ENCODE measurements around the gene RAB31. TPM values are rescaled to one million over a fixed set of nuclear protein-coding genes. Genes with fewer than 3 reads are reported as not detected.

The RAB31 gene
- total RNA-seq, 1 experiment from 2014 or later, result 32.9 TPM

DNA sequence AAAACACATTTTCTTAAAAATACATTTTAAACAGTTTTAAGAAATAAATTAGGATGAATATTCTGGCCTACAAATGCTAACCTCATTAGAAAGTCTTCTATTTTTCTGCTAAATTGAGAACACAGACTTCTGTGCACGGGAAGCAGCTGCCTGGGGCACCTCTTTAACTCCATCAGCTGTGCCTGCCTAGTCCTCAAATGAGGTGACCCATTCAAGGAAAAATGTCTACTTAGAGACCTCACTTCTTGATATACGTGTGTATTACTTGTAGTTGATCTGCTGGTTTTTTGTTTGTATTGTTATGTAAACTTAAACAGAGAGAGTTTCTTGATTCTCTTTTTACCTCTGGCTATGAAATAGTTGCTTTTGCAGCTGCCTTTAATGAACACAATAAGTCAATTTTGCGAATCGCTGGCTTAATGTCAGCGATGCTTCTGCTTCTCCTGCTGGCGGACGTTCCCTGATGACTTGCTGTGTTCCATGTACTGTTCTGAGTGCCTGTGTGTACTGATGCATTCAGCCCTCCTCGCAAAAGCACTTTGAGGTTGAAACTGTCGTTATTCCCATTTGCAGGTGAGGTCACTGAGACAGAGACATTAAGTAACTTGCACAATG is 88.9 kb downstream of the RAB31 start:
- ATAC-seq (no peak), DNase-seq (ENCODE audit: low spot score) (no peak)
- TF ChIP-seq, protein P1, sequence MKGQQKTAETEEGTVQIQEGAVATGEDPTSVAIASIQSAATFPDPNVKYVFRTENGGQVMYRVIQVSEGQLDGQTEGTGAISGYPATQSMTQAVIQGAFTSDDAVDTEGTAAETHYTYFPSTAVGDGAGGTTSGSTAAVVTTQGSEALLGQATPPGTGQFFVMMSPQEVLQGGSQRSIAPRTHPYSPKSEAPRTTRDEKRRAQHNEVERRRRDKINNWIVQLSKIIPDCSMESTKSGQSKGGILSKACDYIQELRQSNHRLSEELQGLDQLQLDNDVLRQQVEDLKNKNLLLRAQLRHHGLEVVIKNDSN (CRISPR knock-in tag; IDR thresholded peaks at IDR 0.05), result no peak
- TF ChIP-seq FOXJ3 (CRISPR knock-in tag; IDR thresholded peaks at IDR 0.05; ENCODE audit: borderline replicate concordance) (no peak), HMGXB4 (CRISPR knock-in tag; IDR thresholded peaks at IDR 0.05) (no peak), KAT7 (CRISPR knock-in tag; IDR thresholded peaks at IDR 0.05; ENCODE audit: borderline replicate concordance) (no peak), ZNF219 (CRISPR knock-in tag; IDR thresholded peaks at IDR 0.05; ENCODE audit: borderline replicate concordance) (no peak), ZNF671 (CRISPR knock-in tag; IDR thresholded peaks at IDR 0.05) (no peak), ZSCAN18 (CRISPR knock-in tag; IDR thresholded peaks at IDR 0.05) (no peak), ZNF396 (CRISPR knock-in tag; IDR thresholded peaks at IDR 0.05; ENCODE audit: borderline replicate concordance) (no peak), SOX15 (CRISPR knock-in tag; IDR thresholded peaks at IDR 0.05) (no peak), RELA (CRISPR knock-in tag; IDR thresholded peaks at IDR 0.05; ENCODE audit: borderline replicate concordance) (no peak), IRF2 (CRISPR knock-in tag; IDR thresholded peaks at IDR 0.05; ENCODE audit: borderline replicate concordance, low read depth) (no peak), NFYB (CRISPR knock-in tag; conservative IDR thresholded peaks at IDR 0.05; ENCODE audit: low read depth) (no peak), GABPB1 (CRISPR knock-in tag; IDR thresholded peaks at IDR 0.05) (no peak), ZMAT4 (CRISPR knock-in tag; IDR thresholded peaks at IDR 0.05) (no peak), CBFB (CRISPR knock-in tag; IDR thresholded peaks at IDR 0.05; ENCODE audit: low read depth) (no peak), NFE2L1 (CRISPR knock-in tag; IDR thresholded peaks at IDR 0.05) (no peak)
- TF ChIP-seq, protein P2, sequence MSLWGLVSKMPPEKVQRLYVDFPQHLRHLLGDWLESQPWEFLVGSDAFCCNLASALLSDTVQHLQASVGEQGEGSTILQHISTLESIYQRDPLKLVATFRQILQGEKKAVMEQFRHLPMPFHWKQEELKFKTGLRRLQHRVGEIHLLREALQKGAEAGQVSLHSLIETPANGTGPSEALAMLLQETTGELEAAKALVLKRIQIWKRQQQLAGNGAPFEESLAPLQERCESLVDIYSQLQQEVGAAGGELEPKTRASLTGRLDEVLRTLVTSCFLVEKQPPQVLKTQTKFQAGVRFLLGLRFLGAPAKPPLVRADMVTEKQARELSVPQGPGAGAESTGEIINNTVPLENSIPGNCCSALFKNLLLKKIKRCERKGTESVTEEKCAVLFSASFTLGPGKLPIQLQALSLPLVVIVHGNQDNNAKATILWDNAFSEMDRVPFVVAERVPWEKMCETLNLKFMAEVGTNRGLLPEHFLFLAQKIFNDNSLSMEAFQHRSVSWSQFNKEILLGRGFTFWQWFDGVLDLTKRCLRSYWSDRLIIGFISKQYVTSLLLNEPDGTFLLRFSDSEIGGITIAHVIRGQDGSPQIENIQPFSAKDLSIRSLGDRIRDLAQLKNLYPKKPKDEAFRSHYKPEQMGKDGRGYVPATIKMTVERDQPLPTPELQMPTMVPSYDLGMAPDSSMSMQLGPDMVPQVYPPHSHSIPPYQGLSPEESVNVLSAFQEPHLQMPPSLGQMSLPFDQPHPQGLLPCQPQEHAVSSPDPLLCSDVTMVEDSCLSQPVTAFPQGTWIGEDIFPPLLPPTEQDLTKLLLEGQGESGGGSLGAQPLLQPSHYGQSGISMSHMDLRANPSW (CRISPR knock-in tag; conservative IDR thresholded peaks at IDR 0.05; ENCODE audit: low read depth), result no peak
- TF ChIP-seq, protein P3, sequence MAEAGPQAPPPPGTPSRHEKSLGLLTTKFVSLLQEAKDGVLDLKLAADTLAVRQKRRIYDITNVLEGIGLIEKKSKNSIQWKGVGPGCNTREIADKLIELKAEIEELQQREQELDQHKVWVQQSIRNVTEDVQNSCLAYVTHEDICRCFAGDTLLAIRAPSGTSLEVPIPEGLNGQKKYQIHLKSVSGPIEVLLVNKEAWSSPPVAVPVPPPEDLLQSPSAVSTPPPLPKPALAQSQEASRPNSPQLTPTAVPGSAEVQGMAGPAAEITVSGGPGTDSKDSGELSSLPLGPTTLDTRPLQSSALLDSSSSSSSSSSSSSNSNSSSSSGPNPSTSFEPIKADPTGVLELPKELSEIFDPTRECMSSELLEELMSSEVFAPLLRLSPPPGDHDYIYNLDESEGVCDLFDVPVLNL (CRISPR knock-in tag; IDR thresholded peaks at IDR 0.05; ENCODE audit: borderline replicate concordance, low read depth), result no peak
- TF ChIP-seq, protein P4, sequence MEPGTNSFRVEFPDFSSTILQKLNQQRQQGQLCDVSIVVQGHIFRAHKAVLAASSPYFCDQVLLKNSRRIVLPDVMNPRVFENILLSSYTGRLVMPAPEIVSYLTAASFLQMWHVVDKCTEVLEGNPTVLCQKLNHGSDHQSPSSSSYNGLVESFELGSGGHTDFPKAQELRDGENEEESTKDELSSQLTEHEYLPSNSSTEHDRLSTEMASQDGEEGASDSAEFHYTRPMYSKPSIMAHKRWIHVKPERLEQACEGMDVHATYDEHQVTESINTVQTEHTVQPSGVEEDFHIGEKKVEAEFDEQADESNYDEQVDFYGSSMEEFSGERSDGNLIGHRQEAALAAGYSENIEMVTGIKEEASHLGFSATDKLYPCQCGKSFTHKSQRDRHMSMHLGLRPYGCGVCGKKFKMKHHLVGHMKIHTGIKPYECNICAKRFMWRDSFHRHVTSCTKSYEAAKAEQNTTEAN (CRISPR knock-in tag; IDR thresholded peaks at IDR 0.05), result no peak
- POLR2A ChIA-PET, result no interaction called here
- H3K4me1 Mint-ChIP-seq, result peaks cover 3% of the 10 kb centered on the region
- no peaks in the 10 kb centered on the region for H3K27me3 Mint-ChIP-seq (ENCODE audit: low read depth)
- H3K27ac Mint-ChIP-seq, result no peak overlapping the region
- peaks cover 6% of the 10 kb centered on the region for H3K36me3 Mint-ChIP-seq
- CTCF ChIA-PET, result no interaction called here
- H3K9me3 Mint-ChIP-seq, result peaks cover 7% of the 10 kb centered on the region; the same call in 1 of the 2 replicates
- no peak overlapping the region for H3K4me3 Mint-ChIP-seq

Measured in WTC11 (cell line).